B cell (primary cell): ENCODE measurements around the gene TIMM23B. TPM values are rescaled to one million over a fixed set of nuclear protein-coding genes. Genes with fewer than 3 reads are reported as not detected.
"Not testable (repeated sequence)": the region's sequence is repeated elsewhere in the genome, so short reads cannot be mapped to it uniquely, and the experiment has no call there.

Experiments
- ATAC-seq: fragments of 200-7000 bp; cut with Tn5 transposase; one replicate; pipeline ENCODE4 v1.10.0; 2021; ENCODE audit warnings: low read depth, mild to moderate bottlenecking, moderate number of reproducible peaks, moderate library complexity
- CTCF ChIA-PET: fragments of 350-600 bp; sonication (Branson Sonifier 250); formaldehyde crosslinking; loops from one replicate; lab custom pipeline; 2021; ENCODE audit warnings: antibody characterized with exemption, inconsistent platforms; lab: Charles Lee
- POLR2A ChIA-PET: fragments of 350-600 bp; sonication (Branson Sonifier 250); formaldehyde crosslinking; loops from one replicate; lab custom pipeline; 2021; ENCODE audit warnings: antibody characterized with exemption; lab: Charles Lee
- DNase-seq: peaks from one replicate; pipeline ENCODE4 v3.0.0; 2013
- H2AFZ ChIP-seq: 2 replicates; pipeline ENCODE4 v1.6.1; 2012; ENCODE audit warnings: mild to moderate bottlenecking, low read depth, low read length; ENCODE audit not compliant: insufficient read depth, poor library complexity, severe bottlenecking
- H3K27ac ChIP-seq, 2 donors: 1 replicate in 1 of 2; 2 replicates in 1 of 2; pipeline ENCODE4 v1.5.1; 2012 to 2013; ENCODE audit warnings: low read length in 2 of 2, mild to moderate bottlenecking in 2 of 2, moderate library complexity in 1 of 2
- H3K27me3 ChIP-seq, 4 experiments: fragments of 200-600 bp in 1 of 4; sonication (generic) in 1 of 4; replicated peaks in 1 of 4; 1 replicate in 2 of 4; 2 replicates in 2 of 4; pipeline versions ENCODE4 v1.6.1 to v1.7.0; 2013 to 2016; ENCODE audit warnings: low read length in 3 of 4, mild to moderate bottlenecking in 2 of 4, mixed read lengths in 1 of 4, moderate library complexity in 1 of 4; ENCODE audit not compliant: insufficient read depth in 4 of 4, control insufficient read depth in 3 of 4; ENCODE audit errors: control extremely low read depth in 1 of 4
- H3K36me3 ChIP-seq, 2 experiments: replicated peaks in 1 of 2; 1 replicate in 1 of 2; 2 replicates in 1 of 2; pipeline versions ENCODE4 v1.6.1 to v1.7.1; 2013; ENCODE audit warnings: low read length in 1 of 2; ENCODE audit not compliant: insufficient read depth in 2 of 2, control insufficient read depth in 1 of 2; ENCODE audit errors: control extremely low read depth in 1 of 2, extremely low read depth in 1 of 2
- H3K4me1 ChIP-seq, 2 donors: fragments of 200-600 bp in 1 of 2; sonication (generic) in 1 of 2; 1 replicate in 1 of 2; 2 replicates in 1 of 2; pipeline versions ENCODE4 v1.5.1 to v1.6.1; 2013 to 2017; ENCODE audit warnings: low read length in 2 of 2; ENCODE audit not compliant: control insufficient read depth in 2 of 2, insufficient read depth in 2 of 2
- H3K4me2 ChIP-seq: replicated peaks from 2 replicates; pipeline ENCODE3; 2012; ENCODE audit warnings: mild to moderate bottlenecking, low read depth, low read length; ENCODE audit not compliant: poor library complexity, severe bottlenecking
- H3K4me3 ChIP-seq, 5 experiments: fragments of 200-600 bp in 1 of 5; sonication (generic) in 1 of 5; 1 replicate in 3 of 5; 2 replicates in 2 of 5; pipeline versions ENCODE4 v1.5.1 to v1.7.0; 2011 to 2016; ENCODE audit warnings: low read length in 4 of 5, mild to moderate bottlenecking in 4 of 5, low read depth in 2 of 5, control low read depth in 1 of 5, moderate library complexity in 1 of 5; ENCODE audit not compliant: insufficient read depth in 1 of 5; ENCODE audit errors: control extremely low read depth in 1 of 5, extremely low read depth in 1 of 5
- H3K79me2 ChIP-seq: fragments of 200-600 bp; sonication (generic); one replicate; pipeline ENCODE4 v1.6.0; 2016; ENCODE audit warnings: low read length; ENCODE audit not compliant: control insufficient read depth, insufficient read depth
- H3K9ac ChIP-seq: fragments of 200-600 bp; sonication (generic); 2 replicates; pipeline ENCODE4 v1.6.1; 2017; ENCODE audit warnings: mild to moderate bottlenecking, low read length, moderate library complexity
- H3K9me3 ChIP-seq, 3 donors: one replicate each; pipeline versions ENCODE4 v1.6.1 to v1.7.1; 2013; ENCODE audit warnings: low read length in 2 of 3; ENCODE audit not compliant: control insufficient read depth in 2 of 3, insufficient read depth in 1 of 3; ENCODE audit errors: control extremely low read depth in 1 of 3
- H4K20me1 ChIP-seq: 2 replicates; pipeline ENCODE4 v1.6.0; 2012; ENCODE audit warnings: mild to moderate bottlenecking, low read length; ENCODE audit not compliant: insufficient read depth, control insufficient read depth, poor library complexity, severe bottlenecking
- H3K27ac Mint-ChIP-seq: one replicate; pipeline ENCODE4 v1.8.0; 2021; ENCODE audit warnings: mixed read lengths
- H3K27me3 Mint-ChIP-seq: one replicate; pipeline ENCODE4 v1.8.0; 2021; ENCODE audit warnings: mixed read lengths
- H3K4me1 Mint-ChIP-seq: one replicate; pipeline ENCODE4 v1.8.0; 2021; ENCODE audit warnings: mixed read lengths
- H3K4me3 Mint-ChIP-seq: one replicate; pipeline ENCODE4 v1.8.0; 2021; ENCODE audit warnings: mixed read lengths
- H3K9me3 Mint-ChIP-seq: one replicate; pipeline ENCODE4 v1.8.0; 2022; ENCODE audit warnings: mixed read lengths; ENCODE audit not compliant: insufficient read depth
- whole genome bisulfite sequencing: methylation state at CpG from one replicate; pipeline ENCODE4 v1.1.5; 2013; ENCODE audit warnings: missing lambda C conversion rate; ENCODE audit not compliant: insufficient coverage; 5-methylcytosine and 5-hydroxymethylcytosine counted together
- intact Hi-C: fragments of 100-400 bp; cut with micrococcal nuclease; formaldehyde crosslinking; loops from one replicate; pipeline ENCODE4 v1.10.0; 2022
- polyA plus RNA-seq: library from polyadenylated mRNA; depleted of rRNA; stranded (reverse); fragments of >200 nt; gene quantifications from 2 replicates; pipeline ENCODE4 v1.2.3, GENCODE V29; 2012
- total RNA-seq, 2 donors: library from RNA; stranded (reverse); fragments of 120-200 nt in 1 of 2; gene quantifications; 1 replicate in 1 of 2; 2 replicates in 1 of 2; pipeline versions ENCODE4 v1.2.3 to v1.2.4, GENCODE V29; 2013 to 2022

TIMM23B gene
- total and polyA plus RNA-seq, 2 donors (not counting 1 experiment from before 2014, with no cell fraction given): 21.4 to 29.1 TPM

GRCh38 chr10:49917927-49918326 is 23.9 kb upstream of the TIMM23B start:
- H2AFZ ChIP-seq, H3K4me3 ChIP-seq, H3K9me3 ChIP-seq, DNase-seq, intact Hi-C loops, H3K9me3 Mint-ChIP-seq, H3K36me3 ChIP-seq, H3K27me3 ChIP-seq, H4K20me1 ChIP-seq, H3K4me3 Mint-ChIP-seq, H3K27ac Mint-ChIP-seq, ATAC-seq, H3K27me3 Mint-ChIP-seq, H3K4me1 Mint-ChIP-seq, CTCF ChIA-PET, H3K79me2 ChIP-seq, H3K27ac ChIP-seq, H3K4me1 ChIP-seq, H3K4me2 ChIP-seq, H3K9ac ChIP-seq, POLR2A ChIA-PET: not testable (repeated sequence)

DNA sequence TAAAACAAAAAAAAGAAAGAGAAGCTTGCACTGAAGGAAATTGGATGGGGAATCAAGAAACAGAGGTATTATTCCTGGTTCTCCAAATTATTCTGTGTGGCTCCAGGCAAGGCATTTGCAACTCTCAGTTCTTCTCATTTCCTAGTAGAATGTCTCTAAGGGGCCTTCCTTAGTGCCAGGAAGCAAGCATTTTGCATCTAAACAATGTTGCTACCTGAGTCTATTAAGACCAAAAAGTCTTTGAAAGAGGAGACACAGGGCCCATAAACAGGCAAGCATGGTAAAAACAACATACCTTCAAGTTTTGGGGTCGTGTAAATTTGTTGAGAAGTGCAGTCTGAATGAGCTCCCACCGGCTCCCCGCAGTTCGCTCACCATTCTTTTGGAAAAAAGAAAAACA is 19.8 kb upstream of the TIMM23B start:
- H3K79me2 ChIP-seq, H3K27ac ChIP-seq, H3K4me1 ChIP-seq, H4K20me1 ChIP-seq, H3K27ac Mint-ChIP-seq, DNase-seq, H3K9me3 Mint-ChIP-seq, H2AFZ ChIP-seq, ATAC-seq, intact Hi-C loops, POLR2A ChIA-PET, H3K9me3 ChIP-seq, CTCF ChIA-PET, H3K36me3 ChIP-seq, H3K4me3 Mint-ChIP-seq, H3K27me3 ChIP-seq, H3K4me1 Mint-ChIP-seq, H3K4me2 ChIP-seq, H3K4me3 ChIP-seq, H3K9ac ChIP-seq, H3K27me3 Mint-ChIP-seq: not testable (repeated sequence)
- WGBS: no CpG with 5 or more reads among the region's 4 CpGs

- H3K27ac Mint-ChIP-seq: not testable (repeated sequence)
These were observed 18.3 kb upstream of the TIMM23B start for GRCh38 chr10:49923572-49923971.

DNA sequence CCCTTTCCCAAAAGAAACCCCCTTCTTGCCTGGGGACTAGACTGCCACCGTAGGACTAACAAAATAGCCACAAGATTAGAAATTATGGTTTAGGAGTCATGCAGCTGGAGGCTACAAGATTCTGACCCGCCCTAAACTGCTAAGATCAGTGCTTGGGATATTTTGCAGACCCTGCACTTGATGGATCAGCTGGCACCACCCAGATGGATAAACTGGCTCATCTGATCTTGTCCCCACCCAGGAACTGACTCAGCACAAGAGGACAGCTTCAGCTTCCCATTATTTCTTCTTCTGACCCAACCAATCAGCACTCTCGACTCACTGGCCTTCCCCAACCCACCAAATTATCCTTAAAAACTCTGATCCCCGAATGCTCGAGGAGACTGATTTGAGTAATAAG is 10.6 kb upstream of the TIMM23B start:
- H3K27me3 Mint-ChIP-seq, CTCF ChIA-PET, H3K79me2 ChIP-seq, H3K9me3 ChIP-seq, H3K9ac ChIP-seq, H3K27me3 ChIP-seq, H2AFZ ChIP-seq, H3K4me1 Mint-ChIP-seq, H3K27ac ChIP-seq, intact Hi-C loops, ATAC-seq, H4K20me1 ChIP-seq, H3K27ac Mint-ChIP-seq, DNase-seq, H3K36me3 ChIP-seq, H3K4me3 Mint-ChIP-seq, H3K4me2 ChIP-seq, POLR2A ChIA-PET, H3K4me3 ChIP-seq, H3K9me3 Mint-ChIP-seq, H3K4me1 ChIP-seq: not testable (repeated sequence)
- WGBS: 83% methylated on average over 1 of the region's 5 CpGs

More at GRCh38 chr10:49923572-49923971, 18.3 kb upstream of the TIMM23B start:
- H3K9ac ChIP-seq, CTCF ChIA-PET, H3K4me2 ChIP-seq, H3K4me3 Mint-ChIP-seq, H3K4me1 ChIP-seq, ATAC-seq, H3K27me3 Mint-ChIP-seq, H3K4me1 Mint-ChIP-seq, H2AFZ ChIP-seq, H3K27me3 ChIP-seq, H4K20me1 ChIP-seq, H3K79me2 ChIP-seq, H3K36me3 ChIP-seq, H3K9me3 Mint-ChIP-seq, H3K4me3 ChIP-seq, intact Hi-C loops, H3K9me3 ChIP-seq, H3K27ac ChIP-seq, POLR2A ChIA-PET, DNase-seq: not testable (repeated sequence)
- no CpG with 5 or more reads among the region's 4 CpGs for WGBS
